GM04504 (cell line): Measurements from ENCODE around the gene ZAP70.
A peak's percentile ranks its signal among the peaks of the same experiment; 100 is the strongest.
"Not testable (repeated sequence)": the region's sequence is repeated elsewhere in the genome, so short reads cannot be mapped to it uniquely, and the experiment has no call there.

Experiments
- DNase-seq: peaks from one replicate; pipeline ENCODE4 v3.0.0-alpha.2; 2012; ENCODE audit warnings: low read depth

The ZAP70 gene

GRCh38 chr2:97713296-97714083 is at the start of gene ZAP70:
Gene ZAP70 (plus strand): TSS chr2:97713576. CDS start chr2:97724037, 10,461 bp downstream.
- DNase-seq, result no peak

GRCh38 chr2:97663626-97663961 is 49.8 kb upstream of the ZAP70 start:
- DNase-seq, result no peak

GRCh38 chr2:97663962-97664635 is 49.3 kb upstream of the ZAP70 start, which contains the start of gene ACTR1B:
Gene ACTR1B (minus strand): TSS chr2:97664044. CDS start chr2:97663890, 154 bp downstream.
- peak; percentile 96 for DNase-seq

- DNase-seq, result no peak
These were observed 48.8 kb upstream of the ZAP70 start for GRCh38 chr2:97664636-97664970.

GRCh38 chr2:97669448-97669847 is 43.9 kb upstream of the ZAP70 start, which contains the start of gene C2orf92:
Gene C2orf92 (plus strand): TSS chr2:97669713. CDS start chr2:97669789, 76 bp downstream.
- DNase-seq, result no peak

GRCh38 chr2:97670471-97670870 is 42.9 kb upstream of the ZAP70 start:
- no peak for DNase-seq

- no peak for DNase-seq
These were observed 41.9 kb upstream of the ZAP70 start for GRCh38 chr2:97671526-97671925.

- not testable (repeated sequence) for DNase-seq
These were observed 40.7 kb upstream of the ZAP70 start for GRCh38 chr2:97672606-97673140.

GRCh38 chr2:97673182-97673914 is 40.0 kb upstream of the ZAP70 start:
- DNase-seq, result no peak

- DNase-seq, result no peak
These were observed 39.5 kb upstream of the ZAP70 start for GRCh38 chr2:97673915-97674283.

GRCh38 chr2:97675430-97676113 is 37.8 kb upstream of the ZAP70 start:
- DNase-seq, result no peak

- no peak for DNase-seq
These were observed 36.8 kb upstream of the ZAP70 start for GRCh38 chr2:97676620-97677019.

GRCh38 chr2:97677480-97677879 is 35.9 kb upstream of the ZAP70 start:
- no peak for DNase-seq

GRCh38 chr2:97678298-97678697 is 35.1 kb upstream of the ZAP70 start:
- DNase-seq, result no peak

GRCh38 chr2:97687235-97687634 is 26.1 kb upstream of the ZAP70 start:
- not testable (repeated sequence) for DNase-seq

GRCh38 chr2:97688062-97688827 is 25.1 kb upstream of the ZAP70 start:
- no peak for DNase-seq

GRCh38 chr2:97691166-97691565 is 22.2 kb upstream of the ZAP70 start:
- DNase-seq, result no peak

GRCh38 chr2:97693476-97693875 is 19.9 kb upstream of the ZAP70 start:
- no peak for DNase-seq

- DNase-seq, result no peak
These were observed 17.6 kb upstream of the ZAP70 start for GRCh38 chr2:97695744-97696143.

GRCh38 chr2:97697252-97698235 is 15.8 kb upstream of the ZAP70 start:
- DNase-seq, result peak; percentile 56
